Left colon (tissue), 2 donors: Measurements from ENCODE around the gene C17orf113. TPM values are rescaled to one million over a fixed set of nuclear protein-coding genes. Genes with fewer than 3 reads are reported as not detected.

Experiments
- ATAC-seq: fragments of 200-7000 bp; cut with Tn5 transposase; one replicate; pipeline ENCODE4 v1.9.1; 2020; ENCODE audit warnings: mild to moderate bottlenecking, moderate library complexity
- DNase-seq, 2 donors: peaks; one replicate each; pipeline ENCODE4 v3.0.0-alpha.2; 2020
- intact Hi-C, 2 donors: fragments of 100-400 bp; cut with DNase I in 1 of 2; cut with micrococcal nuclease in 1 of 2; formaldehyde crosslinking; loops; one replicate each; pipeline versions ENCODE4 v1.11.2 to v1.14.0; 2022; cut with DNase I, micrococcal nuclease
- total RNA-seq, 2 donors: library from RNA; stranded (reverse); fragmentation: NEBNext Ultra II Directional; extraction: Animal tissue kit (Norgen Biotek cat#: 25700); gene quantifications; one replicate each; pipeline ENCODE4 v1.2.1, GENCODE V29; 2021
- donor health status: DM: no; HTN: no; CAD: no.
- donor health status: DM: yes; HTN: yes; CAD: no.

C17orf113 gene
- total RNA-seq, 2 donors from 2014 or later, result 1.8 to 2.5 TPM

DNA sequence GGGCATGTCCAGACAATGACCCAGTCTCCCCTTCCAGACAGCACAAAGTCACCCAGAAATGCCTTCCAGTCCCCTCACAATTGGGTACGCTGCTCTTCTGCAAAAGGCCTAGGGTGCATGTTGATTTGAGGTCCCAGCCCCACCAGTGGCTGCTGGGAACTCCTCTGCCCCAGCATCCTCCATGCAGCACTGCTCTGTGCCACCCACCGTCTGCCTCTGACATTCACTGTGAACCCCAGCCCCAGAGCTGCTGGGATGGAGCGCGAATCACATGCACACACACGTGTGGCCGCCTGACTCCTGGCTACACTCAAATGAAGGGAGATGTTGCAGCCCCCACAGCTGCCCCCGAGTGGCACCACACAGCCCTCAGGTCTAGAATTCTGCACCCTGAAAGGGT, 1.2 kb upstream of the C17orf113 start:
- DNase-seq (no peak), ATAC-seq (no peak)
- intact Hi-C loops, result loop anchor here in 1 of 2 donors (10.0 kb wide), 1 partner anchor 63 kb away; the partner anchor contains the start of gene DHX58

DNA sequence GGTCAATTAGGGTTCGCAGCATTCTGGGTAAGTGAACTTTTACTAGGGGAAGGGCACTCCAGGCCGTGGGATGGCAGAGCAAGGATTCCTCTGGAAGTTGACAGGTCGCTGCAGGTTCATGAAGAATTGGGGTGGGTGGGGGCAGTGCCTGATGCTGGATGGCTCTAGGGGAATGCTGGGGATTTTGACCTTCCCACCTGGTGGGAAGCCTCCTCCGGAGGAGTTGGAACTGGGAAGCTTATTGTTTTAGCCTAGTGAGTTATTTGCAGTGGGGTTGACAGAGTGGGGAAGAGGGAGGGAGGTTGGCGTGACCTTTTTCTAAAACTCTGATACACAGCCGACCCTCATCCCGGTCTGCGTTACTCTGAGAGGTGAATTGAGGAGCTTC, 606 bp upstream of the C17orf113 start:
- intact Hi-C loops, result loop anchor here in 1 of 2 donors (10.0 kb wide), 1 partner anchor 64 kb away; the partner anchor contains the start of gene DHX58
- ATAC-seq (peak; percentile 49), DNase-seq (peak in 1 of 2 donors; percentile 34)

- intact Hi-C loops, result loop anchor here in 1 of 2 donors (10.0 kb wide), 1 partner anchor 65 kb away; the partner anchor contains the start of gene DHX58
- DNase-seq (no peak), ATAC-seq (peak; percentile 71)
Measured at GRCh38 chr17:42049834-42050392, 488 bp downstream of the C17orf113 start.

DNA sequence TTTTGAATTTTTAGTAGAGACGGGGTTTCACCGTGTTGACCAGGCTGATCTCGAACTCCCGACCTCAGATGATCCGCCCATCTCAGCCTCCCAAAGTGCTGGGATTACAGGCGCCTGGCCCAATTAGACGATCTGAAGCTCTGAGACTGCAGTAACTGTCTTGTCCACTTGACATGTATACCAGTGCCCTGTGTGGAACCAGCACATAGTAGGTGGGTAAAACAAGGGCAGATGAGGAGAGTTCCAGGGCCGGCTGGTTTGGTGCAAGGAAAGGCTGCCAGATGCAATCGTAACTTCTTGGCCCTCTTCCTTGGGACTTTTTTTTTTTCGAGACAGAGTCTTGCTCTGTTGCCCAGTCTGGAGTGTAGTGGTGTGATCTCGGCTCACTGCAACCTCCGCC, 3.1 kb downstream of the C17orf113 start:
- DNase-seq (no peak), ATAC-seq (no peak)
- intact Hi-C loops, result no loop called here

DNA sequence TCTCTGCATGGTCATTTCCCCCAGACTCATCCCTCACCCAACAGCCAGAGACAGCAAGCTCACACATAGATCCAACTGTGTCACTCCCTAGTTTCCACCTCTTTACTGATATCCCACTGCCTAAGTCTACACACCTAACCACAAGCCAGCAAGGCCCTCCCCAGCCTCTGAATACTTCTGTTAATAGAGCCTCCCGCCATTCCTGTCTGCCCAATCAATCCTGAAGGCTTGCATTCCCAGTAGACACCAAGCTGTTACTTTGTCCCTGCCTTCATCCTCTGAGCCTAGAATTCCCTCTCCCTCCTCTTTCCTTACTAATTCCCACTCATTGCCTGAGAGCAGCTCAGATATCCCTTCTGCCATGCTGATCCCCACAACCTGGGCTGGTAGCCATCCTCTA, 4.7 kb downstream of the C17orf113 start:
- DNase-seq (no peak), ATAC-seq (no peak)
- intact Hi-C loops, result no loop called here

DNA sequence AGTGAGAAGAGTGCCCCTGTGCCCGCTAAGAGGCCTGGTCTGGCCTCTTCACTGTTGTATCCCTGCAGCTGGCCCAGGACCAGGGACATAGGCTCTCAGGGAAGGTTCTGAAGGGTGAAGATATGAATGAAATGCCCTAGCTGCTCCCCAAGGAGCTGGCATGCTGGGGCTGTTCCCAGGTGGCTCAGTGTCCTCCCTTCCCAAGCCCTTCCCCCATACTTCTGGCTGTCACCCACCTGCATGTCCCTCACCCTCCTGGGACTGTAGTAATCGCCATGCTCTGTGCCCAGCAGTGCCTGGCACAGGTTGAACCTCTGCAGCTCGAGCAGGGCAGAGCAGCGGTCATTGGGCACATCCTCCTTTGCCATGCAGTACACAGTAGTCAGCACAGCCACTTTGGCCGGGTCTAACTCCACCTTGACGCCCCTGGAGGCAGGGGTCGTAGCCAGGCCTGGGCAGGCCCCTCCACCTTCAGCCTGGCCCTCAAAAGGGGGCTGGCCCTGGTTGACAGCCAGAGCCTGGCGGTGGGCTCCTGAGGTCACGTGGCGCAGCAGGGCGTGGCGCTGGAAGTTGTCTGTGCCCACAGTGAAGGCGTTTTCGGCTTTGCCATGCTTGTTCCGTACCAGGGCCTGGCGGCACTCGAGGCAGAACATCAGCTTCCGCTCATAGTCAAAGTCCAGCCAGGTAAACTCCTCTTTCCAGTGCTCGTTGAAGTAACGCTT, 7.6 kb downstream of the C17orf113 start:
- no peak for DNase-seq
- intact Hi-C loops, result no loop called here
- ATAC-seq, result no peak

DNA sequence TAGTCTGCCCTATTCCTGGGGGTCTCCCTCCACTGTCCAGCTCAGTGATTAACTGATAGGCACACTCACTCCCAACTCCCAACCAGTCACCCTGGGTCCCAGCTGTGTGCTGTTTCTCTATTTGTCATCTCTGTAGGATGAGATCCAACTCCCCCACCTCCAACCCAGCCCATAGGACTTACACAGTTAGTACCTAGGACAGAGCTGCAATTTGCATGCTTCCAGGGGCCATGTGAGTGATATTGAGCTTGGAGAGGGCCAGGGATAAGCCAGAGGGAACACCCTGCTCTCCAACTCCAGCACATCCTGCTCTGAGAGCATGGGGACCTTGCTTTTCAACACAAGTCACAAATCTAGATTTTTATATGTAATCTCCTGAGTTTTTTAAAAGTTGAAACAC, 8.8 kb downstream of the C17orf113 start:
- intact Hi-C loops, result no loop called here
- ATAC-seq (no peak), DNase-seq (no peak)

- DNase-seq, result no peak
- no peak for ATAC-seq
- intact Hi-C loops, result no loop called here
Measured at GRCh38 chr17:42040818-42041217, 9.6 kb downstream of the C17orf113 start.

DNA sequence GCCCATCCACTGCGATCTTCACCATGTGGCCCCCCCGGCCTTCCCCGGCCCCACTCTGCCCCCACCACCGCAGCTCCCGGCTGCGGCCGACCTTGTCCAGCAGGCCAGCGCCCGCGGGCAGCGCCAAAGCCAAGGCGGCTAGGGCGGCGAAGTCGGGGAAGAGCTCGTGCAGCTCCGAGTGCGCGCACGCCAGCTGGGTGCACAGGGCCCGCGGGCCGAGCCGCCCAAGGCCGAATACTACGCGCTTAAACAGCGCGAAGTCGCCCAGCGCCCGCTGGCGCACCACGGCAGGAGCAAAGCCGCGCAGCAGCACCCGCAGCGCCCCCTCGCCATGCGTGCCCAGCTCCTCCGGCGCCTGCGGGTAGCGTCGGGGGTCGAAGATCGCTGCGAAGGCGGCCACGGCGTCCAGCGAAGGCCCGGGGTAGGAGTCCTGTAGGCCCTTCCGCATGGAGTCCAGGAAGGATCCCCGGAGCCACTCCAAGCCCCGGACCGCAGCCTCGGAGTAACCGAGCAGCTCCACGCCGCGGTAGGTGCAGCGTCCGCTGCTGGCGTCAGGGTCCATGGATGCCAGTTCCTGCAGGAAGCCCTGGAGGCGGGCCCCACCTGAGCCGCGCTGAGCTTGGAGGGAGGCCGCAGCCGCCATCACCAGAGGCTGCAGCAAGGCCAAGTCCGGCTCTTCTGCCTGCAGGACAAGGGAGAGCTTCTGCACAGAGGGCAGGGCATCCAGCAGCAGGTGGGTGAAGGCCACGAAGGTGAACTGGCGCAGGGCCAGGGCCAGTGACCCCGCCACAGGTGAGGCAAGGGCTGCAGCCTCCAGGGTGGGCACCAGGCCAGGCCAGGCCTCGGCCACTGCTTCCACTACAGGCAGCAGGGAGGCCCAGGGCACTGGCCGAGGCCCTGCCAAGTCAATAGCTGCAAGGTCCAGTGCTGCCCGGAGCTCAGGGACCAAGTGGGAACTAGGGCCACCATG, 10.3 kb downstream of the C17orf113 start:
- DNase-seq (no peak), ATAC-seq (peak; percentile 45)
- intact Hi-C loops, result loop anchor here in 1 of 2 donors (10.0 kb wide), 1 partner anchor 85 kb away; no protein-coding TSS in a partner anchor

- DNase-seq (no peak), ATAC-seq (no peak)
- intact Hi-C loops, result loop anchor here in 1 of 2 donors (10.0 kb wide), 1 partner anchor 84 kb away; no protein-coding TSS in a partner anchor
Measured at GRCh38 chr17:42038221-42038973, 12.0 kb downstream of the C17orf113 start.

DNA sequence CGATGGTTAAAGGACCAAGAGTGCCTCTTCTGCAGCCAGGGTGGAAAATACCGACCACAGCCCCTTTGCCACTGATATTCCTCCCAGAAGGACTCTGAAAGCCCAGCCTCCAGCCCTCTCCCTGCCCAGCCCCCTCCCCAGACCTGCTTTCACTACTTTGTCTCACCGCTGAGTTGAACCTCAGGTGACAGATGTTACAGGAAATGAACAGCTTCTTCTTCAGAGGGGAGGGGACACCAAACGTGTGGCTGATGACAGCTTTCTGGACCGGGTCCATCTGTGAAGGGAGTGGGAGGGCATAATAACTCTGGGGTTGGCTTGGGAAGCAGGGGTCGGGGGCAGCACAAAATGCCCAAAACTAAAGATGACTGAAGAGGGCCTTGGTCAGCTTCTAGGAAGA, 16.3 kb downstream of the C17orf113 start:
- ATAC-seq, result no peak
- intact Hi-C loops, result loop anchor here in 1 of 2 donors (10.0 kb wide), 1 partner anchor 79 kb away; no protein-coding TSS in a partner anchor

DNA sequence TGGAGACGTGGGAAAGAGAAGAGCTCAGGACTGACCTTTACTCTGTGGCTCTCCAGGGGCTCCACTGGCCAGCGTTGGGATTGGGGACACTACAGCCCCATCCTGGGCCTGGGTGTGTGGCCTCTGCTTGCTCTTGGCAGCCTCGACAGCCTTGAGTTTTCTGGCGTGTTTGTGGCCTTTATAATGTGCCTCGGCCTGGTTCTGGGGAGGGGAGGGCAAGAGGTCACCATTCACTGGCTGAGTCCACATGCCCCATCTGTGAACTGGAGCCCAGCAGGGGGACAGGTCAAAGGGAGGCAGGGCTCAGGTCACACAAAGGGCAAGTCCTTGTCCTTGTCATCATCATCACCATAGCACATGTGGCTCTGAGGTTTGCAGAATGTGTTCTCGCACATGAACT, 18.8 kb downstream of the C17orf113 start:
- DNase-seq (no peak), ATAC-seq (no peak)
- intact Hi-C loops, result loop anchor here in 1 of 2 donors (10.0 kb wide), 1 partner anchor 77 kb away; no protein-coding TSS in a partner anchor

More for the DNA sequence above, 16.3 kb downstream of the C17orf113 start:
- DNase-seq, result no peak

GRCh38 chr17:42028791-42029127, 21.6 kb downstream of the C17orf113 start:
- ATAC-seq, result no peak
- no peak for DNase-seq
- intact Hi-C loops, result loop anchor here in 1 of 2 donors (5.0 kb wide), 1 partner anchor 89 kb away; no protein-coding TSS in a partner anchor

DNA sequence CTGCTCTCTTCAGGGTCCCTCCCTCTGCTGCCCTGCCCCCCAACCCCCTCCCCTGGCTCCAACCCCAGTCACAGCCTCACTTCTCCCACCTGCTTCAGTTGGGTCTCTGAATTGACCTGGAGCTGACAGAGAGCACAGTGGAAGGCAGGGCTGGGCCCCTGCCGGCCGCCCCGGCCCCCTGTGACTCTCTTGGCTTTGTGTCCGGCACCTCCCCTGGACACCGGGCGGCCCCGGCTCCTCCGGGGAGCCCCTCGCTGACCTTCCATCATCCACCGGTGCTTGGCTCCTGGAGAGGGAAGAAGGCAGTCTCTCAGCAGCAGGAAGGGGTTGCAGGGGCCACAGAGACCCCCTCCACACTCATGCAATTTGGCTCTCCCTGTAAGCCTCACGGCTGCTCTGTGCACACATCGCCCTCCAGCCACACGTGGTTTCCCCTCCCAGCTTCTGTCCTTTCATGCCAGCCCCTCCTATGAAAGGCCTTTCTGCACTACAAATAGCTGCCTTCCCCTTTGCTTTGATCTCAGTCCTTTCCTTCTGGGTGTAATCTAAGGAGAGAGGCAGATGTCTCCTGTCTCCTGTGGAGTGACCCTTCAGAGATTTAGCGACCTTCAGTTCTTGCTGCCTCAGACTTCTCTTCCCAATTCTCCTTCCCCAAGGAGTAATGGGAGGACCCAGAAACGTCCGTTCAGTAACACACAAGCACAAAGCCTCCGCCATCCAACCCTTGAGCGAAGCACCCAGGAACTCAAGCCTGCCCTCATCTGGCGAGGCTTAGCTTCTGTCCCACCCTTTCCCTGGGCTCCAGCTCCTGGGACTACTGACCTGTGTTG, 22.2 kb downstream of the C17orf113 start:
- peak; percentile 27 for ATAC-seq
- DNase-seq, result no peak
- intact Hi-C loops, result loop anchor here in 1 of 2 donors (5.0 kb wide), 1 partner anchor 89 kb away; no protein-coding TSS in a partner anchor

- intact Hi-C loops, result loop anchor here in 1 of 2 donors (5.0 kb wide), 1 partner anchor 90 kb away; no protein-coding TSS in a partner anchor
- DNase-seq, result no peak
- no peak for ATAC-seq
Measured at GRCh38 chr17:42027590-42027889, 22.9 kb downstream of the C17orf113 start.

DNA sequence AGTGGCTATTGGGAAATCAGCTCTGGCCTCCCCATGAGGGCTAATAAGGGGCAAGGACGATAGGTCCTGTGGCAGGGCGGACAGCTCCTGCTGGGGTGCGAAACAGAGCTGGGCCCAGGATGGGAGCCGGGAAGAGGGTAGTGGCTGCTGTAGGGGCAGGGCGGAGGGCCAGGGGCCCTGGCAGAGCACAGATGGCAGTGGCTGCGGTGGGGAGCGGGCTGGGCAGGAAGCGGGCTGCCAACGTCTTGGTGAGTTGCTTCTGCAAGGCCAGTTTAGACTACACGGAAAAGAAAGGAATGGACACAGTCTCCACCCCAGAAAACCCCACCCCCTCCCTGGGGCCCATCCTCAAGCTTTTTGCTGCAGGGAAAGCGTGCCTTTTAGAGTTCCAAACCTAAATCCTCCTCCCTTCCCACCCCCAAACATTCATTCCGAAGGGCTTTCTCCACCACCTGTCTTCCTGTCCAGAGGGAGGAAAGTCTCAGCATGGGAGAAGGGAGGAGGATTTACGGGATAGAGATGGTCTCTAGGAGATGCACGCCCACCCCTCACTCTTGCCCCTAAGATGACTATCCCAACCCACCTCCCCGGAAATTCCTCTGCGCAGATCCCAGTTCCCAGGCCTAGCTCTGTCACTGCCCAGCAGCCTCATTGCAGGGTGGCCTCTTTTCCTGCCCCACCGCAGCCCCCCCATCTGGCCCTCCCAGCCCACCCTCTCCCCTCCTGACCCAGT, 23.4 kb downstream of the C17orf113 start:
- intact Hi-C loops, result loop anchor here in 1 of 2 donors (5.0 kb wide), 1 partner anchor 90 kb away; no protein-coding TSS in a partner anchor
- ATAC-seq, result no peak
- DNase-seq, result no peak

DNA sequence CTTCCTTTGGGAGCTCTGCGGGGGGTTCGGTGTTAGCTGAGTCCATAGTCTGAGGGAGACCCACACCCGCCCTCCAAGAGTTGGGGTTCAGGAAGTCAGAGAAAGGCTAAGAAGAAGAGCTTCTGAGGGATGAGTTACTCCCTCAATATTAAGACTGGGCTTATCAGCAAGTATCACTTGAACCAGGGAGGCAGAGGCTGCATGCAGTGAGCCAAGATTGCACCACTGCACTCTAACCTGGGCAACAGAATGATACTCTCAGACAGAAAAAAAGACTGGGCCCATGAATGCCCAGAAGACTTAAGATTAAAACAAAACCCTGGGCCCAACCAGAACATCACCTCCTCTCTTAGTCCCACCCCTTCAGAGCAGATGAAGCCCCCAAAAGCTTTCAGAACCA, 24.5 kb downstream of the C17orf113 start:
- intact Hi-C loops, result loop anchor here in 1 of 2 donors (5.0 kb wide), 1 partner anchor 91 kb away; no protein-coding TSS in a partner anchor
- ATAC-seq (no peak), DNase-seq (no peak)
